Measurements from ENCODE around the gene PLK1. TPM values are rescaled to one million over a fixed set of nuclear protein-coding genes. Genes with fewer than 3 reads are reported as not detected.

PLK1 gene
- total RNA-seq, 1 donor from 2014 or later: 35.2 TPM

GRCh38 chr16:23700093-23700492, 21.4 kb downstream of the PLK1 start:
- Histone ChIP-seq H3K27ac (no peak overlapping the region), H3K27me3 (no peaks in the 10 kb centered on the region), H3K36me3 (no peaks in the 10 kb centered on the region), H3K9me3 (no peaks in the 10 kb centered on the region), H3K4me3 (no peak overlapping the region), H3K4me1 (no peaks in the 10 kb centered on the region)
- intact Hi-C loops (cut with DNase I): no loop called here
- no peak for TF ChIP-seq CTCF (IDR thresholded peaks at IDR 0.05)
- no peak for DNase-seq (ENCODE audit: low spot score in 2 of 2)

GRCh38 chr16:23700509-23700908, 21.8 kb downstream of the PLK1 start:
- DNase-seq (ENCODE audit: low spot score in 2 of 2): no peak
- H3K36me3 ChIP-seq: no peaks in the 10 kb centered on the region
- H3K4me1 ChIP-seq: no peaks in the 10 kb centered on the region
- intact Hi-C loops (cut with DNase I): no loop called here
- H3K4me3 ChIP-seq: no peak overlapping the region
- H3K9me3 ChIP-seq: no peaks in the 10 kb centered on the region
- TF ChIP-seq CTCF (IDR thresholded peaks at IDR 0.05): no peak
- no peaks in the 10 kb centered on the region for H3K27me3 ChIP-seq
- H3K27ac ChIP-seq: no peak overlapping the region

- intact Hi-C loops (cut with DNase I): no loop called here
- Histone ChIP-seq H3K4me1 (no peaks in the 10 kb centered on the region), H3K4me3 (no peak overlapping the region), H3K36me3 (no peaks in the 10 kb centered on the region), H3K9me3 (no peaks in the 10 kb centered on the region), H3K27me3 (no peaks in the 10 kb centered on the region), H3K27ac (no peak overlapping the region)
- no peak for DNase-seq (ENCODE audit: low spot score in 2 of 2)
- no peak for TF ChIP-seq CTCF (IDR thresholded peaks at IDR 0.05)
These were observed 22.4 kb downstream of the PLK1 start for GRCh38 chr16:23701045-23701444.

- TF ChIP-seq CTCF (IDR thresholded peaks at IDR 0.05): no peak
- Histone ChIP-seq H3K27ac (no peak overlapping the region), H3K4me3 (no peak overlapping the region), H3K27me3 (no peaks in the 10 kb centered on the region), H3K4me1 (no peaks in the 10 kb centered on the region), H3K36me3 (no peaks in the 10 kb centered on the region), H3K9me3 (no peaks in the 10 kb centered on the region)
- DNase-seq (ENCODE audit: low spot score in 2 of 2): no peak
- intact Hi-C loops (cut with DNase I): no loop called here
These were observed 24.3 kb downstream of the PLK1 start for GRCh38 chr16:23702951-23703350.

GRCh38 chr16:23704772-23705516, 26.3 kb downstream of the PLK1 start:
- Histone ChIP-seq H3K4me3 (no peak overlapping the region), H3K9me3 (peaks cover 0 to 6% of the 10 kb centered on the region in 2 donors), H3K27ac (no peak overlapping the region), H3K4me1 (no peaks in the 10 kb centered on the region), H3K27me3 (no peaks in the 10 kb centered on the region), H3K36me3 (no peaks in the 10 kb centered on the region)
- no peak for DNase-seq (ENCODE audit: low spot score in 2 of 2)
- intact Hi-C loops (cut with DNase I): no loop called here
- TF ChIP-seq CTCF (IDR thresholded peaks at IDR 0.05): no peak

GRCh38 chr16:23705517-23705902, 26.8 kb downstream of the PLK1 start:
- intact Hi-C loops (cut with DNase I): no loop called here
- Histone ChIP-seq H3K27ac (no peak overlapping the region), H3K4me1 (no peaks in the 10 kb centered on the region), H3K9me3 (peaks cover 0 to 6% of the 10 kb centered on the region in 2 donors), H3K4me3 (no peak overlapping the region), H3K36me3 (no peaks in the 10 kb centered on the region), H3K27me3 (no peaks in the 10 kb centered on the region)
- no peak for TF ChIP-seq CTCF (IDR thresholded peaks at IDR 0.05)
- no peak for DNase-seq (ENCODE audit: low spot score in 2 of 2)
